Embryonic facial prominence (tissue), 1 donor: ENCODE data around the gene BEST2.

Experiments used
- DNase-seq: peaks from one replicate; pipeline ENCODE4 v3.0.0-alpha.2; 2016; ENCODE audit errors: extremely low spot score

BEST2 gene

GRCh38 chr19:12800923-12801465 lies 49.4 kb downstream of the BEST2 start:
- no peak for DNase-seq

- DNase-seq = no peak
Measured at GRCh38 chr19:12801466-12802266, 50.1 kb downstream of the BEST2 start, which contains the start of the genes PRDX2 and THSD8. TSS of gene PRDX2 (minus strand) at chr19:12801800. CDS start at chr19:12801261, 539 bp downstream. TSS of gene THSD8 (plus strand) at chr19:12802069. CDS start at chr19:12802072, 3 bp downstream.

- DNase-seq = no peak
Measured at GRCh38 chr19:12802267-12803106, 50.9 kb downstream of the BEST2 start.

- no peak for DNase-seq
Measured at GRCh38 chr19:12804051-12804450, 52.5 kb downstream of the BEST2 start.

GRCh38 chr19:12806242-12807081 lies 54.9 kb downstream of the BEST2 start, which contains the start of gene RNASEH2A:
TSS of gene RNASEH2A (plus strand) at chr19:12806584. CDS start at chr19:12806674, 90 bp downstream.
- peak; percentile 71 for DNase-seq
